ENCODE data around the gene PTPRD. TPM values are rescaled to one million over a fixed set of nuclear protein-coding genes. Genes with fewer than 3 reads are reported as not detected.

PTPRD gene
- total and polyA plus RNA-seq, 9 of the 15 experiments (the other 6 are each of a cell fraction or from before 2014, with no cell fraction given), result 0.11 TPM; not detected in 8

DNA sequence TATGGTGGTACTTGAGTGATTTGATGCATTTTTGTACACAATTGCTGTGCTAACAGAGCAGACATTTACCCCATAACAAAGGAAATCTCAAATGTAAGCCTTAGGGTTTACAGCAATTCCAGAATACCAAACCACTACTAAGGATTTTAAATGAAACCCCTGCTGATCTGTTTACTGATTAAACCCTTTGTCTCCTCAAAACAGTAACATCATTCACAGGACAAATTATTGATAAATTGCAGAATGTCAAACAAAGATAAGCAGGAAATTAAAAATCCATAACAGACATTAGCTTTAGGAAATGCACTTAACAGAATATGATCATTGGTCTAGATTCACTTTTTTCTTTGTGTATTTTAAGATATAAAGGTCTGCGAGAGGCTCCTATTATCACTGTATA lies 1796.9 kb downstream of the PTPRD start (continued):
- TF ChIP-seq CBX2 (IDR thresholded peaks at IDR 0.05; ENCODE audit: insufficient read depth, low read length, poor library complexity, severe bottlenecking) (no peak), PCBP2 (IDR thresholded peaks at IDR 0.05; ENCODE audit: low read depth, low read length, poor library complexity, severe bottlenecking) (no peak)
- TF ChIP-seq, protein P1, sequence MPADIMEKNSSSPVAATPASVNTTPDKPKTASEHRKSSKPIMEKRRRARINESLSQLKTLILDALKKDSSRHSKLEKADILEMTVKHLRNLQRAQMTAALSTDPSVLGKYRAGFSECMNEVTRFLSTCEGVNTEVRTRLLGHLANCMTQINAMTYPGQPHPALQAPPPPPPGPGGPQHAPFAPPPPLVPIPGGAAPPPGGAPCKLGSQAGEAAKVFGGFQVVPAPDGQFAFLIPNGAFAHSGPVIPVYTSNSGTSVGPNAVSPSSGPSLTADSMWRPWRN (IDR thresholded peaks at IDR 0.05; ENCODE audit: low read depth), result no peak
- TF ChIP-seq, protein P2, sequence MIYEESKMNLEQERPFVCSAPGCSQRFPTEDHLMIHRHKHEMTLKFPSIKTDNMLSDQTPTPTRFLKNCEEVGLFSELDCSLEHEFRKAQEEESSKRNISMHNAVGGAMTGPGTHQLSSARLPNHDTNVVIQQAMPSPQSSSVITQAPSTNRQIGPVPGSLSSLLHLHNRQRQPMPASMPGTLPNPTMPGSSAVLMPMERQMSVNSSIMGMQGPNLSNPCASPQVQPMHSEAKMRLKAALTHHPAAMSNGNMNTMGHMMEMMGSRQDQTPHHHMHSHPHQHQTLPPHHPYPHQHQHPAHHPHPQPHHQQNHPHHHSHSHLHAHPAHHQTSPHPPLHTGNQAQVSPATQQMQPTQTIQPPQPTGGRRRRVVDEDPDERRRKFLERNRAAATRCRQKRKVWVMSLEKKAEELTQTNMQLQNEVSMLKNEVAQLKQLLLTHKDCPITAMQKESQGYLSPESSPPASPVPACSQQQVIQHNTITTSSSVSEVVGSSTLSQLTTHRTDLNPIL (CRISPR knock-in tag; IDR thresholded peaks at IDR 0.05), result no peak

DNA sequence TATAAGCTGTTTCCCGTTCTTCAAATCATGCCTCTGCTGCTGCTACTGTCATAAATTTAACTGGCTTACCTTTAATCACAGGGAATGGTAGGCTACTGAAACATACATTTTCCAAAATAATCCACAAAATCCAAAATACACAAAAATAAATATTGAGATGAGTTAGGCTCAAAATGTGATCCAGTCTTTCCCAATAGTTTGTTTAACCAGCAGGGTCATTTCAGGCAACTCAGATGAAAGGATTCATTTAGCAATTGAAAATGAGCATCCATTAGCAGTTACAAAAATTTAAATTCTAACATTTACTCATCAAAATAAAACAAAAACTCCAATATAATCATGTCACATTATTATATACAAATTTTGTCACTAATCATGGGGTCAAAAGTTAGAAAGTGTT lies 1797.6 kb downstream of the PTPRD start:
- Histone ChIP-seq H3K4me3 (no peak overlapping the region), H3K36me3 (ENCODE audit: control insufficient read depth, insufficient read depth, low read length) (no peaks in the 10 kb centered on the region), H3K79me2 (ENCODE audit: control insufficient read depth, insufficient read depth, low read length) (no peaks in the 10 kb centered on the region), H3K9me1 (ENCODE audit: control insufficient read depth, insufficient read depth, low read length) (no peaks in the 10 kb centered on the region), H3K9me3 (replicated peaks; ENCODE audit: control insufficient read depth, insufficient read depth, low read depth, low read length) (no peaks in the 10 kb centered on the region), H3K4me1 (replicated peaks in 1 of 2; ENCODE audit: control insufficient read depth in 2 of 2, insufficient read depth in 2 of 2, low read length in 2 of 2) (no peaks in the 10 kb centered on the region), H2AFZ (ENCODE audit: low read depth, low read length) (no peak overlapping the region), H3K4me2 (ENCODE audit: insufficient read depth, low read length) (no peak overlapping the region), H4K20me1 (replicated peaks; ENCODE audit: control insufficient read depth, insufficient read depth, low read length) (no peaks in the 10 kb centered on the region), H3K9ac (ENCODE audit: insufficient read depth in 1 of 2, low read depth in 2 of 2, low read length in 2 of 2) (no peak overlapping the region), H3K27me3 (ENCODE audit: control insufficient read depth in 2 of 2, insufficient read depth in 2 of 2, low read length in 2 of 2) (no peaks in the 10 kb centered on the region), H3K27ac (ENCODE audit: extremely low read depth, low read depth, low read length) (no peak overlapping the region)
- DNase-seq (ENCODE audit: extremely low read depth in 1 of 4, low spot score in 3 of 4), result no peak
- WGBS (ENCODE audit: insufficient coverage, low coverage, missing lambda C conversion rate), result 0% methylated on average over 1 of the region's 1 CpG
- intact Hi-C loops (cut with micrococcal nuclease) (no loop called here), in situ Hi-C loops (cut with MboI) (no loop called here)
- BruUV-seq (replicated peaks), result no TSS peak
- POLR2A ChIA-PET, result no interaction called here
- no peak for FAIRE-seq
- CTCF ChIA-PET (ENCODE audit: low intra/inter-chr PET ratio), result no interaction called here
- ATAC-seq, result no peak
- TF ChIP-seq ZNF354B (CRISPR knock-in tag; IDR thresholded peaks at IDR 0.05) (no peak), ZNF121 (CRISPR knock-in tag; conservative IDR thresholded peaks at IDR 0.05) (no peak), KLF1 (tag; IDR thresholded peaks at IDR 0.05) (no peak), KLF13 (tag; IDR thresholded peaks at IDR 0.05; ENCODE audit: borderline replicate concordance, low read depth) (no peak), FOSL1 (tag; conservative IDR thresholded peaks at IDR 0.05) (no peak), FUS (optimal IDR thresholded peaks at IDR 0.05; ENCODE audit: low read depth, low read length) (no peak), ZSCAN32 (CRISPR knock-in tag; IDR thresholded peaks at IDR 0.05) (no peak)
- TF ChIP-seq, protein P3, sequence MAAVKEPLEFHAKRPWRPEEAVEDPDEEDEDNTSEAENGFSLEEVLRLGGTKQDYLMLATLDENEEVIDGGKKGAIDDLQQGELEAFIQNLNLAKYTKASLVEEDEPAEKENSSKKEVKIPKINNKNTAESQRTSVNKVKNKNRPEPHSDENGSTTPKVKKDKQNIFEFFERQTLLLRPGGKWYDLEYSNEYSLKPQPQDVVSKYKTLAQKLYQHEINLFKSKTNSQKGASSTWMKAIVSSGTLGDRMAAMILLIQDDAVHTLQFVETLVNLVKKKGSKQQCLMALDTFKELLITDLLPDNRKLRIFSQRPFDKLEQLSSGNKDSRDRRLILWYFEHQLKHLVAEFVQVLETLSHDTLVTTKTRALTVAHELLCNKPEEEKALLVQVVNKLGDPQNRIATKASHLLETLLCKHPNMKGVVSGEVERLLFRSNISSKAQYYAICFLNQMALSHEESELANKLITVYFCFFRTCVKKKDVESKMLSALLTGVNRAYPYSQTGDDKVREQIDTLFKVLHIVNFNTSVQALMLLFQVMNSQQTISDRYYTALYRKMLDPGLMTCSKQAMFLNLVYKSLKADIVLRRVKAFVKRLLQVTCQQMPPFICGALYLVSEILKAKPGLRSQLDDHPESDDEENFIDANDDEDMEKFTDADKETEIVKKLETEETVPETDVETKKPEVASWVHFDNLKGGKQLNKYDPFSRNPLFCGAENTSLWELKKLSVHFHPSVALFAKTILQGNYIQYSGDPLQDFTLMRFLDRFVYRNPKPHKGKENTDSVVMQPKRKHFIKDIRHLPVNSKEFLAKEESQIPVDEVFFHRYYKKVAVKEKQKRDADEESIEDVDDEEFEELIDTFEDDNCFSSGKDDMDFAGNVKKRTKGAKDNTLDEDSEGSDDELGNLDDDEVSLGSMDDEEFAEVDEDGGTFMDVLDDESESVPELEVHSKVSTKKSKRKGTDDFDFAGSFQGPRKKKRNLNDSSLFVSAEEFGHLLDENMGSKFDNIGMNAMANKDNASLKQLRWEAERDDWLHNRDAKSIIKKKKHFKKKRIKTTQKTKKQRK (IDR thresholded peaks at IDR 0.05; ENCODE audit: borderline replicate concordance, low read depth, low read length), result no peak
- TF ChIP-seq, protein P4, sequence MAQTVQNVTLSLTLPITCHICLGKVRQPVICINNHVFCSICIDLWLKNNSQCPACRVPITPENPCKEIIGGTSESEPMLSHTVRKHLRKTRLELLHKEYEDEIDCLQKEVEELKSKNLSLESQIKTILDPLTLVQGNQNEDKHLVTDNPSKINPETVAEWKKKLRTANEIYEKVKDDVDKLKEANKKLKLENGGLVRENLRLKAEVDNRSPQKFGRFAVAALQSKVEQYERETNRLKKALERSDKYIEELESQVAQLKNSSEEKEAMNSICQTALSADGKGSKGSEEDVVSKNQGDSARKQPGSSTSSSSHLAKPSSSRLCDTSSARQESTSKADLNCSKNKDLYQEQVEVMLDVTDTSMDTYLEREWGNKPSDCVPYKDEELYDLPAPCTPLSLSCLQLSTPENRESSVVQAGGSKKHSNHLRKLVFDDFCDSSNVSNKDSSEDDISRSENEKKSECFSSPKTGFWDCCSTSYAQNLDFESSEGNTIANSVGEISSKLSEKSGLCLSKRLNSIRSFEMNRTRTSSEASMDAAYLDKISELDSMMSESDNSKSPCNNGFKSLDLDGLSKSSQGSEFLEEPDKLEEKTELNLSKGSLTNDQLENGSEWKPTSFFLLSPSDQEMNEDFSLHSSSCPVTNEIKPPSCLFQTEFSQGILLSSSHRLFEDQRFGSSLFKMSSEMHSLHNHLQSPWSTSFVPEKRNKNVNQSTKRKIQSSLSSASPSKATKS (CRISPR knock-in tag; IDR thresholded peaks at IDR 0.05), result no peak
